GM23338 (cell line): ENCODE results near the gene KIF3C. TPM values are rescaled to one million over a fixed set of nuclear protein-coding genes. Genes with fewer than 3 reads are reported as not detected.

Experiments used
- CTCF ChIP-seq, 2 experiments: fragments of 200-600 bp in 1 of 2; sonication (generic) in 1 of 2; conservative IDR thresholded peaks; 2 replicates each; pipeline versions ENCODE4 v1.5.1 to v1.6.1; 2016 to 2017; ENCODE audit warnings: antibody characterized with exemption in 2 of 2, low read depth in 2 of 2, mild to moderate bottlenecking in 2 of 2, moderate library complexity in 1 of 2
- ETS1 ChIP-seq: IDR thresholded peaks from 2 replicates; pipeline ENCODE4 v1.6.1; 2016; ENCODE audit warnings: antibody characterized with exemption
- EZH2 ChIP-seq: fragments of 200-600 bp; sonication (generic); IDR thresholded peaks from one replicate; pipeline ENCODE4 v1.8.0; 2017; ENCODE audit warnings: antibody characterized with exemption, mild to moderate bottlenecking, low read depth; ENCODE audit not compliant: unreplicated experiment
- EZH2phosphoT487 ChIP-seq: fragments of 200-600 bp; sonication (generic); IDR thresholded peaks from one replicate; pipeline ENCODE4 v1.8.1; 2018; ENCODE audit warnings: antibody characterized with exemption; ENCODE audit not compliant: unreplicated experiment
- JUNB ChIP-seq: IDR thresholded peaks from one replicate; pipeline ENCODE4 v1.6.1; 2016; ENCODE audit warnings: antibody characterized with exemption; ENCODE audit not compliant: unreplicated experiment
- NANOG ChIP-seq: IDR thresholded peaks from 2 replicates; pipeline ENCODE4 v1.6.1; 2016; ENCODE audit warnings: antibody characterized with exemption, borderline replicate concordance
- POLR2AphosphoS5 ChIP-seq: IDR thresholded peaks from 2 replicates; pipeline ENCODE4 v1.6.1; 2016; ENCODE audit warnings: antibody characterized with exemption, low read depth
- STAT1 ChIP-seq: IDR thresholded peaks from one replicate; pipeline ENCODE4 v1.6.1; 2016; ENCODE audit warnings: antibody characterized with exemption; ENCODE audit not compliant: unreplicated experiment
- ZNF114 ChIP-seq: fragments of 250-450 bp; sonication (Bioruptor Pico); IDR thresholded peaks from 2 replicates; pipeline ENCODE4 v1.5.0; 2020; ENCODE audit warnings: mild to moderate bottlenecking, moderate library complexity
- ZNF462 ChIP-seq: fragments of 250-450 bp; sonication (Bioruptor Pico); IDR thresholded peaks from 2 replicates; pipeline ENCODE4 v1.5.0; 2020; ENCODE audit warnings: mild to moderate bottlenecking, moderate library complexity
- polyA plus RNA-seq: library from polyadenylated mRNA; unstranded; fragments of >200 nt; fragmentation: Nextera tagmentation; extraction: Ambion mirVana; gene quantifications from 2 replicates; pipeline ENCODE4 v1.2.1, GENCODE V29; 2016
- total RNA-seq: library from RNA; depleted of rRNA; stranded (reverse); fragments of >200 nt; shearing (Covaris generic); gene quantifications from 2 replicates; pipeline ENCODE4 v1.2.3, GENCODE V29; 2014

The KIF3C gene
- total and polyA plus RNA-seq, 2 experiments from 2014 or later: 14.9 to 40.0 TPM

GRCh38 chr2:26013668-26014067 lies 31.4 kb upstream of the KIF3C start (continued):
- TF ChIP-seq ZNF462 (CRISPR knock-in tag) (no peak), POLR2AphosphoS5 (no peak), ZNF114 (CRISPR knock-in tag) (no peak), EZH2 (no peak), CTCF (conservative IDR thresholded peaks at IDR 0.05; ENCODE audit: low read depth in 2 of 2) (no peak), ETS1 (no peak), STAT1 (no peak), EZH2phosphoT487 (no peak), JUNB (no peak), NANOG (no peak)
